Neuron (in vitro differentiated cells): Measurements from ENCODE around the gene FPGS.

Experiments
- H2AFZ ChIP-seq: one replicate; pipeline ENCODE4 v1.6.1; 2013; ENCODE audit warnings: low read depth, mild to moderate bottlenecking, inconsistent platforms, low read length, moderate library complexity
- H3K27me3 ChIP-seq: one replicate; pipeline ENCODE4 v1.6.1; 2013; ENCODE audit warnings: low read length; ENCODE audit not compliant: insufficient read depth
- H3K36me3 ChIP-seq: one replicate; pipeline ENCODE4 v1.6.1; 2013; ENCODE audit warnings: low read length; ENCODE audit not compliant: insufficient read depth
- H3K4me1 ChIP-seq: one replicate; pipeline ENCODE4 v1.6.1; 2013; ENCODE audit warnings: low read length; ENCODE audit not compliant: insufficient read depth
- H3K4me3 ChIP-seq: 2 replicates; pipeline ENCODE4 v1.5.1; 2013; ENCODE audit warnings: mild to moderate bottlenecking, low read length, moderate library complexity
- H3K9me3 ChIP-seq: one replicate; pipeline ENCODE4 v1.6.1; 2013; ENCODE audit warnings: low read length

FPGS gene

DNA sequence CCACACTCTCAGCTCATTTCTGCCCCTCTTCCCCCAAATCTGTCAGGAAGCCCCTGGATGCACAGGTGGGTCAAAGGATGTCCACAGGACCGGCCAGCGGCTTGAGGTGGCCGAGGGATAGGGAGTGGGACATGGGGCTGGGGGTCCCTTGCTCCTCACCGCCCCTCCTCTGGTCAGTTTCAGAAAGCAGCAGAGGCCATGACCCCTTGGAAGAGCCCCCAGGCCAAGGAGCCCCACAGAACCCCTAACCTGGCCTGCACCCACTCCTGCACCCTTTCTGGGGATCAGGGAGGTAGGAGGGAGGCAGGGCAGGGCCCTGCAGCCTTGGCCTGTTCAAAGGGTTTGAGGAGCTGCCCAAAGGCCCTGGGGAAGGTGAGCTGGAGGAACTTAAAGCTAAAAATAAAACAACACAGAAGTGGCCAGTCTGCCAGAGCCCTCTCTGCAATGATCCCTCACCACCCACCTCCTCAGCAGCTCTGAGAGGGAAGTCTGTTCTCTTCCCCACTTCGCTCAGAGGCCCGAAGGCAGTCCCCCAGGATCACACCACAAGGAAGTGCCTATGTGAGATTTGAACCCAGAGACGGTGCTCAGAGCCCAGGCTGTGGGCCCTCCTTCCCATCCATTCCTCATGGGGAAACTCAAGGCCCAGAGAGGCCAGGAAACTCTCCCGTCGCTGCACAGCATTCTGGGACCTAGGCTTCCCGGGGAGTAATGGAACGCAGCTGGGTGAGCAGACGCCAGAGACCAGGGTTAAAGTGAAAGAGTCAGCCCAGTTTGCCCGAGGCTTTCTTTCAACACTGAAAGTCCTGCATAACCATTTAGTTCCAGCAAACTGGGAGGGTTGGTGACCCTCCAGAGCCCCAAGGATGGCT, 50.9 kb downstream of the FPGS start:
- Histone ChIP-seq H3K27me3 (peaks cover 2% of the 10 kb centered on the region), H3K36me3 (no peaks in the 10 kb centered on the region), H3K4me1 (no peaks in the 10 kb centered on the region), H2AFZ (no peak overlapping the region), H3K9me3 (peaks cover 5% of the 10 kb centered on the region), H3K4me3 (no peak overlapping the region)

DNA sequence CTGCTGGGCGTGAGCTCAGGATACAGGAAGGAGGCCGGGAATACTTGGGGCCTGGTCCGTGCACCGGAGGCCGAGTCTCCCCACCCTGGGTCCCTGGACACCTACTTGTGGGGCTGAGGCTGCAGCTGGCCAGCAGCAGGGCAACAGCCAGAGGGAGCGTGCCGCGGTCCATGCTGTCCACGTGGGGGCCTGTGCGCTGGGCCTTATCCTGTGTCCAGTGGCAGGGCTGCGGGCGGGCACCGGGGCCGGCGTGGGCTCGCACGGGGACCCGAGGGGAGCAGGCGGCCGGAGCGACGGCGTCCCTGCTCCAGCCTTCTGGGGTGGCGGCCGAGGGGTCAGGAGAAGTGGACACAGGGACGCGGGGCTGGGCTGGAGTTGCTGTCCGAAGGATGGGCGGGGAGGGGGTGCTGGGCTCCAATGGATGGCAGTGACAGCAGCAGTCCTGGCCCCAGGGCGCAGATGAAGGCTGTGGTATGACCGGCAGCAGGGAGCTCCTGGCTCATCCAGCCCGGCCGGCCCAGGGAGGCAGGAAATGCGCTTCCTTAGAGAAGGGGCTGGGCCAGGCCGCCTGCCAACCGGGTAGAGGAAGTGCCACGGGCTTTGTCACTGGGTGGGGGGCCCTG, 51.6 kb downstream of the FPGS start, which contains the start of gene ENG:
TSS of gene ENG (minus strand) at position 475 of the 623 bp plus-strand sequence. CDS start at position 172, 303 bp downstream.
- H3K4me3 ChIP-seq, result no peak within 1 kb of the TSS
- H2AFZ ChIP-seq, result no peak within 1 kb of the TSS
- no peaks in the 10 kb centered on the region for H3K4me1 ChIP-seq
- H3K9me3 ChIP-seq, result peaks cover 5% of the 10 kb centered on the region
- peaks cover 2% of the 10 kb centered on the region for H3K27me3 ChIP-seq
- H3K36me3 ChIP-seq, result no peaks in the 10 kb centered on the region

DNA sequence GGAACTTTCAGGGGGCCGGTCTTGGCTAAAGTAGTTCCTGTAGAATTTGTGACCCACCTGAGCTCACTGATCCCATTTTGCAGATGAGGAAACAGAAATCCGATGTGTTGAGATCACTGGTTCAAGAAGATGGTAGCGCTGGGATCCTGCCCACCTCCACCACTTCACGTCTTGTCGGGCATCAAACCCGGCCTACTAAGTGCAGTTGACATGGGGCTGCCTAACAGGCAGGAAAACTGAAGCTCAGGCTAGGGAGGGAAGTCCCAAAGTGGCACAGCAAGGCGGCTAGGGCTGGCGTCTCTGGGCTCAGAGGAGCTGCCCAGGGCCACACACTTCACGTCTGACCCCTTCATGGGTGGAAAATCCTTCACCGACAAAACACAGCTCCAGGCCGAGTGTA, 52.3 kb downstream of the FPGS start:
- H3K9me3 ChIP-seq, result no peaks in the 10 kb centered on the region
- peaks cover 2% of the 10 kb centered on the region for H3K27me3 ChIP-seq
- no peaks in the 10 kb centered on the region for H3K36me3 ChIP-seq
- H3K4me3 ChIP-seq, result no peak overlapping the region
- H2AFZ ChIP-seq, result no peak overlapping the region
- H3K4me1 ChIP-seq, result no peaks in the 10 kb centered on the region

DNA sequence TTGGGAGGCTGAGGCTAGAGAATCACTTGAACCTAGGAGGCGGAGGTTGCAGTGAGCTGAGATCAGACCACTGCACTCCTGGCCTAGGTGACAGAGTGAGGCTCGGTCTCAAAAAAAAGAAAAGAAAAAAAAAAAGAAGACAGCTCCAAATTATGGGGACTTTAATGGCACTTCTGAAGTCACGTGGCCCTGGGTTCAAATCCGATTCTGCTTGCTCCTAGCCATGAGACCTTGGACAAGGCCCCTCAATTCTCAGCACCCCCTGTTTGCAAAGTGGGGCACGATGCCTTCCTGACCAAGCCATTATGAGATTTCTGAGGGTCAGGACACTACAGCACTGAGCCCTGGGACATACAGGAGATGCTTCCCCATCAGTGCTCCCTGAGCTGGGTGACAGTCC, 52.8 kb downstream of the FPGS start:
- H3K36me3 ChIP-seq, result no peaks in the 10 kb centered on the region

DNA sequence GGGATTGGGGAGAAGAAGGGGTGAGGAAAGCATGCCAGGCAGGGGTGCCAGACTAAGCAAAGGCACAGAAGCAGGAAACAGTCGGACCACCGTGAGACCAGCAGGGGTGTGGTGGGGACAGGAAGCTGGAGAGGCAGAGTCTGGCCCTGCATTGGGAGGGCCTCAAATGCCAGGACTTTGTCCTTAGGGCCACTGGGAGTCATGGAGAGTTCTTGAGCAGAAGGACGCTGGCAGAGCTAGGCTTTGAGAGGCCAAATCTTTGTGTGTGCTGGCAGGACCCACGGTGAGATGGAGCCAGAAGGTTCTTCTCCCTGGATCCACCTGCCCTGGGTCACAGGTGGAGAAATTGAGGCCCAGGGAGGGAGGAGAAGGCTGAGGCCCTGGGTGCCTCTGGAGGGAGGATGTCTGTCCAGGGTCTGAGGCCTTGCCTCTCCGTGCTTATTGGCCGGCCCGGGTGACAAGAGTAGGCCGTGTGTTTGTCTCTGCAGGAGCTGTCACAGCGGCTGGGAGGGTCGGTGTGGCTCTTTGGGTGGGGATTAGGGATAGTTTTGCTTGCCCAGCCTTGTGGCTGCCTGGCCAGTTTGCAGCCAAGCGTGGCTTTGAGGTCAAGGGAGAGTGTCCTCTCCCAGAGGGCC, 53.5 kb downstream of the FPGS start:
- H3K36me3 ChIP-seq, result no peaks in the 10 kb centered on the region
- peaks cover 2% of the 10 kb centered on the region for H3K27me3 ChIP-seq
- no peak overlapping the region for H3K4me3 ChIP-seq
- no peak overlapping the region for H2AFZ ChIP-seq
- H3K4me1 ChIP-seq, result no peaks in the 10 kb centered on the region
- no peaks in the 10 kb centered on the region for H3K9me3 ChIP-seq

More for the DNA sequence above, 52.8 kb downstream of the FPGS start:
- H3K27me3 ChIP-seq, result peaks cover 2% of the 10 kb centered on the region
- no peaks in the 10 kb centered on the region for H3K4me1 ChIP-seq
- H3K4me3 ChIP-seq, result no peak overlapping the region
- no peaks in the 10 kb centered on the region for H3K9me3 ChIP-seq
- H2AFZ ChIP-seq, result no peak overlapping the region

DNA sequence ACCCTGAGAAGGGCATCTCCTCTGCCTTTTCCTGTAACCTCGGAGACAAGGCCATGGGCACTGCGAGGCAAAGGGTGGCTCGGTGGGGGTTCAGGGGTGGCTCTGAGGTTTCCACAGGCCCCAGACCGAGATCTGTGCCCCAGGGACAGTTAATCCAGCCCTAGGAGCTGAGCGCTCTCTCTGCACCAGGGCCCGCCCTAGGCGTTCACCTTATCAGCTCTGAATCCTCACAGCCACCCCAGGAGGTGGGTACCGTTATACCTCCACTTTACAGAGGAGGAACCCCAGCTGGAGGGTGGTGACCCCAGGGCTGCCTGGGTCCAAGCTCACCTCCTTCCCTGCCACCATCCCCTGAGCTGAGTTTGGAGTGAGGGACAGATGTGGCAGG, 54.0 kb downstream of the FPGS start:
- H3K27me3 ChIP-seq, result peaks cover 2% of the 10 kb centered on the region
- no peak overlapping the region for H3K4me3 ChIP-seq
- no peaks in the 10 kb centered on the region for H3K9me3 ChIP-seq
- H3K4me1 ChIP-seq, result no peaks in the 10 kb centered on the region
- no peaks in the 10 kb centered on the region for H3K36me3 ChIP-seq
- H2AFZ ChIP-seq, result no peak overlapping the region

DNA sequence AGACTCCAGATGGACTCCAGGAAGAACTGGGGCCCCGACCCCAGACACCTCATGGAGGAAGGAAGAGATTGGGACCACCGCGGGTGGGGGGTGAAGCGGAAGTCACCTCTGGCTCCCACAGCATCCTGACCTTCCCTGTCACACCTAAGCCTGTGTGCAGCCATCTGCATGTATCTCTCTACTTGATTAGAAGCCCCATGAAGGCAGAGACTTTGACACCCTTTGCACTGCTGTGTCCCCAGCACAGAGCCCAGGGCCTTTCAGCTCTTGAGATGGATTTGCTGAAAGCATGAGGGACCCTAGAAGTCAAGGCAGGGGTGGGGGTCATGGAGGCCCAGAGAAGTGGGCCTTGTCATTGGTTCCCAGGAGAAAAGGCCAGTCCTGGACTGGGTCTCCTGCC, 54.6 kb downstream of the FPGS start:
- Histone ChIP-seq H2AFZ (no peak overlapping the region), H3K36me3 (no peaks in the 10 kb centered on the region), H3K9me3 (no peaks in the 10 kb centered on the region), H3K27me3 (peaks cover 2% of the 10 kb centered on the region), H3K4me3 (no peak overlapping the region), H3K4me1 (no peaks in the 10 kb centered on the region)

DNA sequence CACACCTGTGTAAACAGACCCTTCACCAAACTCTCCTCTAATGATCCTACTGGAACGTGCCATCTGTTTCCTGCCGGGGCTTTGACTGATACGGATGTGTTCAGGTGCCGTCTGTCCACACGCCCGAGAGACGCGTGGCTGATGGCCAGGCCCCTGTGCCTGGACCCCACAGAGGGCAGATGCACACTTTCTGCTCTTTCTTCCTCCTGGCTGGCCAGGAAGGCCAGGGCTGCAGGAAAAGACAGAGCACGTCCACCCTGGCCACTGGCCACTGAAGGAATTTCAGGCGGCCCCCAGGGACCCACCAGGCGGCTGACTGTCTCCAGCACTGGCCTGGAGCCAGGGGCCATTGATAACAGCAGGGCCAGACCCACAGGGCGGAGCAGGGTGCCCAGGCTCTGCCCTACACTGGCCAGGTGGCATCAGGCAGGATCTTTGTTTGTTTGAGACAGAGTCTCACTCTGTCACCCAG, 55.4 kb downstream of the FPGS start:
- peaks cover 2% of the 10 kb centered on the region for H3K27me3 ChIP-seq
- H3K36me3 ChIP-seq, result no peaks in the 10 kb centered on the region
- no peak overlapping the region for H3K4me3 ChIP-seq
- no peaks in the 10 kb centered on the region for H3K9me3 ChIP-seq
- no peak overlapping the region for H2AFZ ChIP-seq
- H3K4me1 ChIP-seq, result no peaks in the 10 kb centered on the region

DNA sequence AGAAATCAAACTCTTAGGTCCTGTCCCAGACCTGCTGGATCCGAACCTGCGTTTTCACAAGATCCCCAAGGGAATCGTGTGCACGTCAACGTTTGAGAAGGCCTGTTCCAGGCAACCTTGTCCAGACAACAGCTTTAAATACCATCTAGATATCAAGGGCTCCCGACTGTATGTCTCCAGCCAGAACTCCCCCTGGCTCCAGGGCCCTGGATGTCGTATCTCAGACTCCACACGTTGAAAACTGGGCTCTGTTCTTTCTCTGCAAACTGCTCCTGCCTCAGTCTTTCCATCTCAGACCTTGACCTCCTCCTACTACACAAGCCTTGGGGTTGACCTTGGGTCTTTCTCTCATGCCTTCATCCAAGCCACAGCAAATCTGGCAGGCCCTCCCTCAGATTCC, 57.6 kb downstream of the FPGS start:
- H3K27me3 ChIP-seq, result no peaks in the 10 kb centered on the region
- no peak overlapping the region for H2AFZ ChIP-seq
- no peaks in the 10 kb centered on the region for H3K36me3 ChIP-seq
- H3K4me3 ChIP-seq, result no peak overlapping the region
- no peaks in the 10 kb centered on the region for H3K9me3 ChIP-seq
- H3K4me1 ChIP-seq, result peaks cover 3% of the 10 kb centered on the region

DNA sequence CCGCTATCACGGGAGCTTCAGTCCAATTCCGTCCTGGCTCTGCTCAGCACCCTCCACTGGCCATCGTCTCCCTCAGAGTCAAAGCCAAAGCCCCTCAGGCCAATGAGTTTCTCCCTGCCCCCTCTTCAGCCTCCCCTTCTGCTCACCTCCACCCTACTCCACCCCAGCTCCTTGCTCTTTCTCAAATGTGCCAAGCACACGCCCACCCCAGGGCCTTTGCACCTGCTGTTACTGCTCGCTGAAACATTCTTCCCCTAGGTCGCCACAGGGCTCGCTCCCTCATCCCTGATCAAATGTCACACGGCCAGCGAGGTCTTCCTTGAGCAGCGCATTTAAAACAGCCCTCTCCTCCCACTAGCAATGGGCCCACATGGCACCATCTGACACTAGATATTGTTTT, 58.1 kb downstream of the FPGS start:
- Histone ChIP-seq H3K36me3 (no peaks in the 10 kb centered on the region), H3K27me3 (no peaks in the 10 kb centered on the region), H2AFZ (no peak overlapping the region), H3K4me3 (no peak overlapping the region), H3K9me3 (no peaks in the 10 kb centered on the region), H3K4me1 (peaks cover 3% of the 10 kb centered on the region)

DNA sequence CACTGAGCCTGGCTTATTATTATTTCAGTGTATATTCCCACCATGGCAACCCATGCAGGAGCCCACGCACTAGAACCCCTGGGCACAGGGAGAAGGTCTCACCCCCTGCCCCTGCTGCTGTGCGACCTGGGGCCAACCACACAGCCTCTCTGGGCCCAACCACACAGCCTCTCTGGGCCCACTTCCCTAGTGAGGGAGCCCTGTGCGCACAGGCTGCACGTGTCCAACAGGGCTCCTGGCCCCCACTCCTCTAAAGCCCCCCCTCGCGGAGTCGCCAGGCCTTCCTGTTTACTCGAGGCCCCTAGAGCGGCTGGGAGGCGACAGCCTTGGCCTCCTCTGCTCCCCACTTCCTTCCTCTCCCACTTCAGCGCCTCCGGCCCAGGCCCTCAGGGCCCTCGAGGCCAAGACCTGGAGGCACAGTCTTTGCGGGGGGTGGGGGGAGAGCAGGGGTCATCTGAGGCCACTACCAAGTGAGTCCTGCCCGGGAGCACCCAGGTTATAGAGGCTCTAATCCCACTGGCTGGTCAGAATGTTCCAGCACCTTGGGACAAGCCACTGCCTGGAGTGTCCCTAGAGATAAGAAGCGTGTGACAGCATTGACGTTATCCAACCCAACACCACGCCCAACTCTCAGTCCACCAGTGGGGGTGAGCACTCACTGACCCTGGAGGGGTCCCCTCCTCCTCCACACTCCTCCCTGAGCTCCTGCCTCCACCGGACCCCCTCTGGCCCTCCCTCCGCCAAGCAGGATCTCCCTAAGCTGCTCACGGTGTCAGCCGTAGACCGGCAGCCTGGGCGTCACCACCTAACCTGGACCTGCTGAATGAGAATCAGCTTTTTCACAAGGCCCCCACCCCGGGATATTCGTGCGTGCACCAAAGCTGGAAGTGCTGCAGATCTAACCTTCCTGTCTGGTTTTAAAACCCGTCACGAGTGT, 59.7 kb downstream of the FPGS start:
- H3K4me3 ChIP-seq, result no peak overlapping the region
- no peaks in the 10 kb centered on the region for H3K36me3 ChIP-seq
- no peaks in the 10 kb centered on the region for H3K9me3 ChIP-seq
- no peak overlapping the region for H2AFZ ChIP-seq
- H3K27me3 ChIP-seq, result no peaks in the 10 kb centered on the region
- H3K4me1 ChIP-seq, result peaks cover 3% of the 10 kb centered on the region

DNA sequence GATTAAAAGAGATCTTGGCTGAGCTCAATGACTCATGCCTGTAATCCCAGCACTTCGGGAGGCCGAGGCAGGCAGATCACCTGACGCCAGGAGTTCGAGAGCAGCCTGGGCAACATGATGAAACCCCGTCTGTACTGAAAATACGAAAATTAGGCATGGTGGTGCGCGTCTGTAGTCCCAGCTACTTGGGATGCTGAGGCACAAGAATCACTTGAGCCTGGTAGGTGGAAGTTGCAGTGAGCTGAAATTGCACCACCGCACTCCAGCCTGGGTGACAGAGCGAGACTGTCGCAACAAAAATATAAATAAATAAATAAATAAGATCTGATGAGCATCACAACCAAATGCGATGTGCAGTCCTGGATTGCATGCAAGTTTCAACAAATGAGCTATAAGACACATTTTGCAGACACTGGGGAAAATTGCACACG, 60.5 kb downstream of the FPGS start:
- Histone ChIP-seq H3K27me3 (no peaks in the 10 kb centered on the region), H3K36me3 (peaks cover 2% of the 10 kb centered on the region), H3K9me3 (no peaks in the 10 kb centered on the region), H3K4me3 (no peak overlapping the region), H2AFZ (no peak overlapping the region), H3K4me1 (peaks cover 3% of the 10 kb centered on the region)
